H1 (cell line): ENCODE results near the gene TANC1. TPM values are rescaled to one million over a fixed set of nuclear protein-coding genes. Genes with fewer than 3 reads are reported as not detected.

Source experiments
- BACH1 ChIP-seq: IDR thresholded peaks from 2 replicates; pipeline ENCODE4 v1.6.1; 2012; ENCODE audit warnings: low read length, improper control_type of control experiment
- polyA plus RNA-seq, 7 experiments: library from polyadenylated mRNA; depleted of rRNA in 3 of 7; stranded (reverse) in 5 of 7; unstranded in 2 of 7; fragments of >200 nt in 5 of 7; fragments of 200-250 nt in 2 of 7; gene quantifications; 1 replicate in 5 of 7; 2 replicates in 1 of 7; 4 replicates in 1 of 7; pipeline versions ENCODE4 v1.2.1 to v1.2.3, GENCODE V29; 2011 to 2013; ENCODE audit warnings: missing spikeins in 2 of 7, mixed read lengths in 2 of 7
- total RNA-seq: library from RNA; stranded (reverse); fragmentation: NEBNext Ultra II Directional; extraction: Animal tissue kit (Norgen Biotek cat#: 25700); gene quantifications from 2 replicates; pipeline ENCODE4 v1.2.1, GENCODE V29; 2021

TANC1 gene
- total and polyA plus RNA-seq, 2 of the 8 experiments (the other 6 are each of a cell fraction or from before 2014, with no cell fraction given): 4.1 to 7.6 TPM

- TF ChIP-seq BACH1: no peak
These were observed 142.3 kb downstream of the TANC1 start (continued) for GRCh38 chr2:159110784-159111183.
